Stomach (tissue), 4 donors: ENCODE data around the gene RUNDC1.

Source experiments
- POLR2A ChIP-seq, 4 donors: fragments of 450-650 bp; IDR thresholded peaks; one replicate each; pipeline ENCODE4 v1.6.1; 2016; ENCODE audit warnings: antibody characterized with exemption in 4 of 4, control low read depth in 2 of 4, mild to moderate bottlenecking in 1 of 4, moderate library complexity in 1 of 4
- POLR2AphosphoS5 ChIP-seq, 3 donors: sonication (generic); formaldehyde crosslinking; IDR thresholded peaks; one replicate each; pipeline ENCODE4 v1.6.1; 2016; ENCODE audit warnings: antibody characterized with exemption in 3 of 3
- TF ChIP-seq, protein P1 (sequence below), 7 experiments: fragments of 450-650 bp in 4 of 7; fragments of 200-600 bp in 3 of 7; sonication (generic) in 3 of 7; IDR thresholded peaks; one replicate each; pipeline ENCODE4 v1.5.1; 2016 to 2019; ENCODE audit warnings: antibody characterized with exemption in 7 of 7, control low read depth in 2 of 7, mild to moderate bottlenecking in 1 of 7

DNA sequence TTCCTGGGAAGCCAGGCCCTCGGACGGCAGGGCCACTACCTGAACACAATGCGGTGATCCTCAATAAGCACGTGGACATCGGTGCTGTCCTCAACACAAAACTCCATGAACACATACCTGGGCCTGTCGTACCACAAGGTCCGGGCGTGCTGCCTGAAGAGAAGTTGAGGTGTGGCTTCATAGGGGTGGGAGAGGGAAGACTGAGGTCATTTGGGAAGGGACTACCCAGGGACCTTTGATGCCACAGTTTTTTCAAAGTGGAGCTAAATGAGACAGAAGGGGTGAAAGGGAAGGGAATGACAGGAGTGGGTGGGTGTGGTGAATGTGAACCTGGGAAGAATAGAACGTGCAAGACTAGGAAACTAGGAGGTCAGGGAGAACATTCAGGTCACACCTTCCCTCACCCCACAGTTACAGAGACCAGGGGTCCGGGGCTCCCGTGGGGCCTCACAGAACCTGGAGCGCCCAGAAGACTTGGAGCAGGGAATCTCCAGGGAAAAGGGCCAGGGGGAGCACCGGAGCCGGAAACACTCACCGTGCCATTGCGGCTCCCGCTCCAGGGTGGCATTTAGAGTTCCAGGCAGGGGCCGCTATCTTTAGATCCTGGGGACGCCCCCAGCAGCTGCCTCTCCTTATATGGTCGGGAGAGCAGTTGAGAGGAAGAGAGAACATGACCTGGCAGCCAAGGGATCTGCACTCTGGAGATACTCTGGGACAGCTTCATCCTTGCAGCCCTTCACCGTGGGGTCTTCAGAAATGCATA lies 673 bp upstream of the RUNDC1 start, which contains the start of gene PTGES3L:
- TF ChIP-seq, protein P1, sequence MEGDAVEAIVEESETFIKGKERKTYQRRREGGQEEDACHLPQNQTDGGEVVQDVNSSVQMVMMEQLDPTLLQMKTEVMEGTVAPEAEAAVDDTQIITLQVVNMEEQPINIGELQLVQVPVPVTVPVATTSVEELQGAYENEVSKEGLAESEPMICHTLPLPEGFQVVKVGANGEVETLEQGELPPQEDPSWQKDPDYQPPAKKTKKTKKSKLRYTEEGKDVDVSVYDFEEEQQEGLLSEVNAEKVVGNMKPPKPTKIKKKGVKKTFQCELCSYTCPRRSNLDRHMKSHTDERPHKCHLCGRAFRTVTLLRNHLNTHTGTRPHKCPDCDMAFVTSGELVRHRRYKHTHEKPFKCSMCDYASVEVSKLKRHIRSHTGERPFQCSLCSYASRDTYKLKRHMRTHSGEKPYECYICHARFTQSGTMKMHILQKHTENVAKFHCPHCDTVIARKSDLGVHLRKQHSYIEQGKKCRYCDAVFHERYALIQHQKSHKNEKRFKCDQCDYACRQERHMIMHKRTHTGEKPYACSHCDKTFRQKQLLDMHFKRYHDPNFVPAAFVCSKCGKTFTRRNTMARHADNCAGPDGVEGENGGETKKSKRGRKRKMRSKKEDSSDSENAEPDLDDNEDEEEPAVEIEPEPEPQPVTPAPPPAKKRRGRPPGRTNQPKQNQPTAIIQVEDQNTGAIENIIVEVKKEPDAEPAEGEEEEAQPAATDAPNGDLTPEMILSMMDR (IDR thresholded peaks at IDR 0.05): no peak
- TF ChIP-seq POLR2A (IDR thresholded peaks at IDR 0.05) (no peak), POLR2AphosphoS5 (IDR thresholded peaks at IDR 0.05) (no peak)
